ENCODE data around the gene LETM1. TPM values are rescaled to one million over a fixed set of nuclear protein-coding genes. Genes with fewer than 3 reads are reported as not detected.

Gene LETM1
- total and polyA plus RNA-seq, 2 donors (not counting 1 experiment from before 2014, with no cell fraction given): 28.5 to 45.1 TPM

DNA sequence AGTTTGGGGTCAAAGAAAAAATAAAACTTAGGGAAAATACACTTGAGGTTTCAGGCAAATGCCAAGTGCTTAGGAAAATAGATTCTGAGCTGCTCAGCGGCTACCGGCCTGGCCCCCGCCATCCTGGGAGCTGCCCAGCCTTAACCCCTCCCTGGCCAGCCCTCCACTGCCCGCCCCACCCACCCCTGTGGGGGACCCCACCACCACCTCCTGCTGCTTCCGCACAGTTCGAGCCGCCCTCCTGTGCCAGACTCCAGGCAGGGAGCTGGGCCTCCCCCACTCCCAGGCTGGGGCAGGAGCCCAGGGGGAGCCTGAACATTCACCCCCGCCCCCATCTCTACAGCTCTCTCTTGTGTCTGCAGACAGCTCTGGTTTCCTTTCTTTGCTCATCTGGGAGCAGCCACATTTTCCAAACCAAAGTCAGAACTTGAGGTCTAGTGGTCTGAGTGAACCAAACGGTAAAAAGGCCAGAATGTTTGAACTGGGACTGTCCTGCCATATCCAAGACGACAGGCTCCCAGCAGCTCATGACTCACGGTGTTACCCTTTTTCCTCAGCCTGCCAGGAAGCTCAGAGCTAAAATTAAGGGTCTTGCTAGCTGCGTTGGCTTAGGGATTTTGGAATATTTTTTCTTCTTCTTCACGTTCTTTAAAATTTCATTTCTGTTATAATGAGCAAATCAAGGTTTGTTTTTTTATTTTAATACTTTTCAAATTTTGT is 67.5 kb downstream of the LETM1 start:
- ChIA-PET CTCF (interaction anchor here (0.9 kb wide), 1 partner anchor 97 kb away, joined by 3 read pairs; no protein-coding TSS in a partner anchor), POLR2A (no interaction called here)
- WGBS (ENCODE audit: insufficient coverage): 85% methylated on average over 9 of the region's 13 CpGs
- Mint-ChIP-seq H3K27ac (no peak overlapping the region), H3K4me1 (no peaks in the 10 kb centered on the region), H3K9me3 (ENCODE audit: insufficient read depth) (no peaks in the 10 kb centered on the region), H3K27me3 (peaks cover 4% of the 10 kb centered on the region), H3K4me3 (no peak overlapping the region)
- Histone ChIP-seq H3K4me3 (ENCODE audit: control extremely low read depth in 1 of 5, extremely low read depth in 1 of 5, insufficient read depth in 1 of 5, low read depth in 2 of 5, low read length in 4 of 5) (no peak overlapping the region), H4K20me1 (ENCODE audit: control insufficient read depth, insufficient read depth, low read length, poor library complexity, severe bottlenecking) (no peaks in the 10 kb centered on the region), H2AFZ (ENCODE audit: insufficient read depth, low read depth, low read length, poor library complexity, severe bottlenecking) (no peak overlapping the region), H3K79me2 (ENCODE audit: control insufficient read depth, insufficient read depth, low read length) (no peaks in the 10 kb centered on the region), H3K27me3 (replicated peaks in 1 of 4; ENCODE audit: control extremely low read depth in 1 of 4, control insufficient read depth in 3 of 4, insufficient read depth in 4 of 4, low read length in 3 of 4) (peaks cover 0 to 4% (median 1%) of the 10 kb centered on the region in 4 experiments), H3K27ac (ENCODE audit: low read length in 2 of 2) (no peak overlapping the region), H3K36me3 (replicated peaks in 1 of 2; ENCODE audit: control extremely low read depth in 1 of 2, control insufficient read depth in 1 of 2, extremely low read depth in 1 of 2, insufficient read depth in 2 of 2, low read length in 1 of 2) (no peaks in the 10 kb centered on the region), H3K9me3 (ENCODE audit: control extremely low read depth in 1 of 3, control insufficient read depth in 2 of 3, insufficient read depth in 1 of 3, low read length in 2 of 3) (peaks cover 0 to 11% (median 0%) of the 10 kb centered on the region in 3 donors), H3K4me2 (replicated peaks; ENCODE audit: low read depth, low read length, poor library complexity, severe bottlenecking) (no peak overlapping the region), H3K9ac (ENCODE audit: low read length) (no peak overlapping the region), H3K4me1 (ENCODE audit: control insufficient read depth in 2 of 2, insufficient read depth in 2 of 2, low read length in 2 of 2) (no peaks in the 10 kb centered on the region)
- intact Hi-C loops (cut with micrococcal nuclease): no loop called here
- ATAC-seq (ENCODE audit: low read depth) (no peak), DNase-seq (no peak)
- no peak for TF ChIP-seq EZH2 (IDR thresholded peaks at IDR 0.05; ENCODE audit: borderline replicate concordance, insufficient read depth, low read depth, low read length, poor library complexity, severe bottlenecking)
- TF ChIP-seq, protein P1, sequence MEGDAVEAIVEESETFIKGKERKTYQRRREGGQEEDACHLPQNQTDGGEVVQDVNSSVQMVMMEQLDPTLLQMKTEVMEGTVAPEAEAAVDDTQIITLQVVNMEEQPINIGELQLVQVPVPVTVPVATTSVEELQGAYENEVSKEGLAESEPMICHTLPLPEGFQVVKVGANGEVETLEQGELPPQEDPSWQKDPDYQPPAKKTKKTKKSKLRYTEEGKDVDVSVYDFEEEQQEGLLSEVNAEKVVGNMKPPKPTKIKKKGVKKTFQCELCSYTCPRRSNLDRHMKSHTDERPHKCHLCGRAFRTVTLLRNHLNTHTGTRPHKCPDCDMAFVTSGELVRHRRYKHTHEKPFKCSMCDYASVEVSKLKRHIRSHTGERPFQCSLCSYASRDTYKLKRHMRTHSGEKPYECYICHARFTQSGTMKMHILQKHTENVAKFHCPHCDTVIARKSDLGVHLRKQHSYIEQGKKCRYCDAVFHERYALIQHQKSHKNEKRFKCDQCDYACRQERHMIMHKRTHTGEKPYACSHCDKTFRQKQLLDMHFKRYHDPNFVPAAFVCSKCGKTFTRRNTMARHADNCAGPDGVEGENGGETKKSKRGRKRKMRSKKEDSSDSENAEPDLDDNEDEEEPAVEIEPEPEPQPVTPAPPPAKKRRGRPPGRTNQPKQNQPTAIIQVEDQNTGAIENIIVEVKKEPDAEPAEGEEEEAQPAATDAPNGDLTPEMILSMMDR (IDR thresholded peaks at IDR 0.05): no peak

DNA sequence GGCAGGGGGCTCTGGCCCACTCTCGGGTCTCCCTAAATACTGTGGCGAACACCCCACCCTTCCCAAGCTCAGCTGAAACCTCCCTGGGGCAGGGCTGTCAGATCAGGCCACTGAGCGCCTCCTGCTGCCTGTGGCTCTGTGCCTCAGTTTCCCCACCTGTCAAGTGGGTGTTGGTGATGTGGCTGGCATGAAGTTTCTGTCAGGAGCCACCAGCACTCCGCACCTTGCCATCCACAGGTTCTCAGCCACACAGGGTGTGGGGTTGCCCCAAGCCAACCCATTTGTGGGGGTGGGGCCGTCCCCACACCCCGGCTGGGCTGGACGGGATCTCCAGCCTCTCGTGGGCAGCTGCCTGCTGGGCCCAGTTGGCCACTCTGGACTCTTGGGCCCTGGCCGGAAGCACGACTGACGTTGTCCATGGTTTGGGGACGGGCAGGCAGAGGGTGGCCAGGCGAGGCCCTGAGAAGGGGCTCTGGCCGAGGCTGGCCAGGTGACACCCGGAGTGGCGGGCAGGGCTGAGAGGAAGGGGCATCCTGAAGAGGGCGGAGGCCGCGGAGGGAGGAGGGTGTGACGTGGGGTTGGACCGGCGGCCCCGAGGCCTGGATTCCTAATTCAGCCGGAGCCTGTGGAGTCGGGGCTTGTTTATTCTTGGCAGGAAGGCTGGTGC is 68.4 kb downstream of the LETM1 start:
- Histone ChIP-seq H3K9ac (ENCODE audit: low read length) (no peak overlapping the region), H3K27me3 (replicated peaks in 1 of 4; ENCODE audit: control extremely low read depth in 1 of 4, control insufficient read depth in 3 of 4, insufficient read depth in 4 of 4, low read length in 3 of 4) (peaks cover 0 to 2% (median under 1%) of the 10 kb centered on the region in 4 experiments), H3K79me2 (ENCODE audit: control insufficient read depth, insufficient read depth, low read length) (no peaks in the 10 kb centered on the region), H3K4me1 (ENCODE audit: control insufficient read depth in 2 of 2, insufficient read depth in 2 of 2, low read length in 2 of 2) (no peaks in the 10 kb centered on the region), H3K36me3 (replicated peaks in 1 of 2; ENCODE audit: control extremely low read depth in 1 of 2, control insufficient read depth in 1 of 2, extremely low read depth in 1 of 2, insufficient read depth in 2 of 2, low read length in 1 of 2) (no peaks in the 10 kb centered on the region), H3K9me3 (ENCODE audit: control extremely low read depth in 1 of 3, control insufficient read depth in 2 of 3, insufficient read depth in 1 of 3, low read length in 2 of 3) (peaks cover 0 to 9% (median 0%) of the 10 kb centered on the region in 3 donors), H4K20me1 (ENCODE audit: control insufficient read depth, insufficient read depth, low read length, poor library complexity, severe bottlenecking) (no peaks in the 10 kb centered on the region), H3K4me2 (replicated peaks; ENCODE audit: low read depth, low read length, poor library complexity, severe bottlenecking) (no peak overlapping the region), H3K27ac (ENCODE audit: low read length in 2 of 2) (no peak overlapping the region), H3K4me3 (ENCODE audit: control extremely low read depth in 1 of 5, extremely low read depth in 1 of 5, insufficient read depth in 1 of 5, low read depth in 2 of 5, low read length in 4 of 5) (no peak overlapping the region), H2AFZ (ENCODE audit: insufficient read depth, low read depth, low read length, poor library complexity, severe bottlenecking) (no peak overlapping the region)
- Mint-ChIP-seq H3K9me3 (ENCODE audit: insufficient read depth) (no peaks in the 10 kb centered on the region), H3K27me3 (peaks cover 4% of the 10 kb centered on the region), H3K4me3 (no peak overlapping the region), H3K27ac (no peak overlapping the region), H3K4me1 (no peaks in the 10 kb centered on the region)
- DNase-seq (no peak), ATAC-seq (ENCODE audit: low read depth) (no peak)
- ChIA-PET CTCF (interaction anchor here (0.9 kb wide), 1 partner anchor 97 kb away, joined by 3 read pairs; no protein-coding TSS in a partner anchor), POLR2A (no interaction called here)
- WGBS (ENCODE audit: insufficient coverage): 87% methylated on average over 16 of the region's 25 CpGs
- intact Hi-C loops (cut with micrococcal nuclease): no loop called here
- no peak for TF ChIP-seq EZH2 (IDR thresholded peaks at IDR 0.05; ENCODE audit: borderline replicate concordance, insufficient read depth, low read depth, low read length, poor library complexity, severe bottlenecking)
- TF ChIP-seq, protein P1 (IDR thresholded peaks at IDR 0.05): no peak
